ENCODE results near the gene PDZRN3. TPM values are rescaled to one million over a fixed set of nuclear protein-coding genes. Genes with fewer than 3 reads are reported as not detected.

The PDZRN3 gene
- total RNA-seq, 1 donor from 2014 or later: 58.6 TPM

- Mint-ChIP-seq H3K27ac (no peak overlapping the region), H3K9me3 (no peaks in the 10 kb centered on the region), H3K4me1 (ENCODE audit: unreplicated experiment) (peaks cover 43% of the 10 kb centered on the region), H3K4me3 (no peak overlapping the region), H3K36me3 (peaks cover 4% of the 10 kb centered on the region), H3K27me3 (peaks cover 29% of the 10 kb centered on the region)
- DNase-seq (ENCODE audit: extremely low spot score, unreplicated experiment): no peak
- TF ChIP-seq, protein P1, sequence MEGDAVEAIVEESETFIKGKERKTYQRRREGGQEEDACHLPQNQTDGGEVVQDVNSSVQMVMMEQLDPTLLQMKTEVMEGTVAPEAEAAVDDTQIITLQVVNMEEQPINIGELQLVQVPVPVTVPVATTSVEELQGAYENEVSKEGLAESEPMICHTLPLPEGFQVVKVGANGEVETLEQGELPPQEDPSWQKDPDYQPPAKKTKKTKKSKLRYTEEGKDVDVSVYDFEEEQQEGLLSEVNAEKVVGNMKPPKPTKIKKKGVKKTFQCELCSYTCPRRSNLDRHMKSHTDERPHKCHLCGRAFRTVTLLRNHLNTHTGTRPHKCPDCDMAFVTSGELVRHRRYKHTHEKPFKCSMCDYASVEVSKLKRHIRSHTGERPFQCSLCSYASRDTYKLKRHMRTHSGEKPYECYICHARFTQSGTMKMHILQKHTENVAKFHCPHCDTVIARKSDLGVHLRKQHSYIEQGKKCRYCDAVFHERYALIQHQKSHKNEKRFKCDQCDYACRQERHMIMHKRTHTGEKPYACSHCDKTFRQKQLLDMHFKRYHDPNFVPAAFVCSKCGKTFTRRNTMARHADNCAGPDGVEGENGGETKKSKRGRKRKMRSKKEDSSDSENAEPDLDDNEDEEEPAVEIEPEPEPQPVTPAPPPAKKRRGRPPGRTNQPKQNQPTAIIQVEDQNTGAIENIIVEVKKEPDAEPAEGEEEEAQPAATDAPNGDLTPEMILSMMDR (conservative IDR thresholded peaks at IDR 0.05): no peak
These were observed 216.1 kb downstream of the PDZRN3 start for GRCh38 chr3:73408634-73409033.

- Mint-ChIP-seq H3K27me3 (peaks cover 29% of the 10 kb centered on the region), H3K9me3 (no peaks in the 10 kb centered on the region), H3K36me3 (peaks cover 4% of the 10 kb centered on the region), H3K4me3 (no peak overlapping the region), H3K4me1 (ENCODE audit: unreplicated experiment) (peaks cover 40% of the 10 kb centered on the region), H3K27ac (no peak overlapping the region)
- TF ChIP-seq, protein P1 (conservative IDR thresholded peaks at IDR 0.05): no peak
- no peak for DNase-seq (ENCODE audit: extremely low spot score, unreplicated experiment)
These were observed 217.2 kb downstream of the PDZRN3 start for GRCh38 chr3:73407577-73407976.

DNA sequence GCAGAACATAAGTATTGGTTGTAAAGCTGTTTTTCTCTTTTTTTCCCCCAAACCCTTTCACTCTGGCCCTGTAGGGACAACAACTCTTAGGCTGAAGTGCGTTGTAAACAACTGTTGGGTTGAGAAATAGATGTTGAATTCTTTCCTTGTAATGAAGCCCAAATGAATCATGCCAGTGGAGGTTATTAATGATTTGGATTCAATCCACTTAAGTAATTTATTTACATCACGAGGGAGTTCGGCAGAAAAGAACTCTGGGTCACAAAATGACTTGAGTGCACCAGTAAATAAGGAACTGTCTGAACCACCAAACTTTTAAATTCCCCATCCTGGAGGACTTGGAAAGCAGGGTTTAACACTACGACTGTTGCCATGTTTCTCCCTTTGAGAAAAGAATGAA, 218.9 kb downstream of the PDZRN3 start:
- H3K9me3 Mint-ChIP-seq: no peaks in the 10 kb centered on the region
- DNase-seq (ENCODE audit: extremely low spot score, unreplicated experiment): no peak
- no peak overlapping the region for H3K4me3 Mint-ChIP-seq
- H3K27me3 Mint-ChIP-seq: peaks cover 30% of the 10 kb centered on the region
- TF ChIP-seq, protein P1 (conservative IDR thresholded peaks at IDR 0.05): no peak
- no peak overlapping the region for H3K27ac Mint-ChIP-seq
- peaks cover 52% of the 10 kb centered on the region for H3K4me1 Mint-ChIP-seq (ENCODE audit: unreplicated experiment)
- H3K36me3 Mint-ChIP-seq: peaks cover 20% of the 10 kb centered on the region

- peaks cover 30% of the 10 kb centered on the region for H3K27me3 Mint-ChIP-seq
- H3K9me3 Mint-ChIP-seq: no peaks in the 10 kb centered on the region
- TF ChIP-seq, protein P1 (conservative IDR thresholded peaks at IDR 0.05): no peak
- H3K36me3 Mint-ChIP-seq: peaks cover 26% of the 10 kb centered on the region
- peaks cover 50% of the 10 kb centered on the region for H3K4me1 Mint-ChIP-seq (ENCODE audit: unreplicated experiment)
- no peak overlapping the region for H3K4me3 Mint-ChIP-seq
- no peak for DNase-seq (ENCODE audit: extremely low spot score, unreplicated experiment)
- no peak overlapping the region for H3K27ac Mint-ChIP-seq
These were observed 219.7 kb downstream of the PDZRN3 start for GRCh38 chr3:73405000-73405399.

GRCh38 chr3:73404435-73404834, 220.3 kb downstream of the PDZRN3 start:
- H3K36me3 Mint-ChIP-seq: peaks cover 27% of the 10 kb centered on the region
- no peak for DNase-seq (ENCODE audit: extremely low spot score, unreplicated experiment)
- H3K9me3 Mint-ChIP-seq: no peaks in the 10 kb centered on the region
- peaks cover 51% of the 10 kb centered on the region for H3K4me1 Mint-ChIP-seq (ENCODE audit: unreplicated experiment)
- no peak overlapping the region for H3K4me3 Mint-ChIP-seq
- TF ChIP-seq, protein P1 (conservative IDR thresholded peaks at IDR 0.05): no peak
- peaks cover 29% of the 10 kb centered on the region for H3K27me3 Mint-ChIP-seq
- H3K27ac Mint-ChIP-seq: no peak overlapping the region

- Mint-ChIP-seq H3K27me3 (peaks cover 33% of the 10 kb centered on the region), H3K36me3 (peaks cover 30% of the 10 kb centered on the region), H3K9me3 (no peaks in the 10 kb centered on the region), H3K4me3 (no peak overlapping the region), H3K4me1 (ENCODE audit: unreplicated experiment) (peaks cover 51% of the 10 kb centered on the region), H3K27ac (no peak overlapping the region)
- DNase-seq (ENCODE audit: extremely low spot score, unreplicated experiment): no peak
- TF ChIP-seq, protein P1 (conservative IDR thresholded peaks at IDR 0.05): no peak
These were observed 221.3 kb downstream of the PDZRN3 start for GRCh38 chr3:73403444-73403843.
